ENCODE measurements around the gene ERBB4. TPM values are rescaled to one million over a fixed set of nuclear protein-coding genes. Genes with fewer than 3 reads are reported as not detected.
"Not testable (repeated sequence)": the region's sequence is repeated elsewhere in the genome, so short reads cannot be mapped to it uniquely, and the experiment has no call there.

Gene ERBB4
- total RNA-seq, 2 experiments from 2014 or later: not detected

- no peak for ATAC-seq
- H3K9me3 Mint-ChIP-seq (ENCODE audit: insufficient read depth): no peaks in the 10 kb centered on the region
- no peak for DNase-seq
- ChIA-PET POLR2A (no interaction called here), CTCF (no interaction called here)
- no peaks in the 10 kb centered on the region for H3K36me3 Mint-ChIP-seq (ENCODE audit: low read depth)
- H3K4me3 Mint-ChIP-seq: no peak overlapping the region
- H3K27me3 Mint-ChIP-seq (ENCODE audit: low read depth): no peaks in the 10 kb centered on the region
- no peaks in the 10 kb centered on the region for H3K4me1 Mint-ChIP-seq (ENCODE audit: low read depth)
- no peak overlapping the region for H3K27ac Mint-ChIP-seq
These were observed 274.4 kb downstream of the ERBB4 start for GRCh38 chr2:212264187-212264586.

- Mint-ChIP-seq H3K27me3 (ENCODE audit: low read depth) (no peaks in the 10 kb centered on the region), H3K4me3 (no peak overlapping the region), H3K9me3 (ENCODE audit: insufficient read depth) (no peaks in the 10 kb centered on the region), H3K27ac (no peak overlapping the region), H3K36me3 (ENCODE audit: low read depth) (no peaks in the 10 kb centered on the region), H3K4me1 (ENCODE audit: low read depth) (no peaks in the 10 kb centered on the region)
- DNase-seq (no peak), ATAC-seq (no peak)
- POLR2A ChIA-PET: no interaction called here
- CTCF ChIA-PET: no interaction called here
These were observed 279.4 kb downstream of the ERBB4 start for GRCh38 chr2:212259226-212259625.

GRCh38 chr2:212254339-212254738 lies 284.3 kb downstream of the ERBB4 start:
- Mint-ChIP-seq H3K27ac (no peak overlapping the region), H3K9me3 (ENCODE audit: insufficient read depth) (no peaks in the 10 kb centered on the region), H3K4me3 (no peak overlapping the region), H3K27me3 (ENCODE audit: low read depth) (no peaks in the 10 kb centered on the region), H3K36me3 (ENCODE audit: low read depth) (no peaks in the 10 kb centered on the region), H3K4me1 (ENCODE audit: low read depth) (no peaks in the 10 kb centered on the region)
- DNase-seq (no peak), ATAC-seq (no peak)
- CTCF ChIA-PET: no interaction called here
- POLR2A ChIA-PET: no interaction called here

DNA sequence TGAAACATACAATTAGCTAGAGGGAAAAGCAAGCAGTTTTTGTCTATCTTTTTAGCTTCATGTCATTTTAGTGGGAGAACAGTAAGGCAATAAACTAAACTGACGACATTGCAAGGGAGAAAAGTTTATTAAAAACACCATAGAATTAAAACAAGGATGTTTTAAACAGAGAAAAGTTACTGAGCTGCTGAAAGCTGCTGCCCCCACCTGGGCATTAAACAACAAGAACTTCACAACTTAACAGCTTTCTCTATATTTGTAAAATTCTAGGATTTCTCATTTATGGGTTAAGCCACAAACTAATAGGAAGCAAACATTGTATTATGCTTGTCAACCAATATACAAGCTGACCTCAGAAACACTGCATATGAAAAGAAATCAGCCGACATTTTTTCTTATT lies 289.2 kb downstream of the ERBB4 start:
- ATAC-seq: no peak
- ChIA-PET CTCF (no interaction called here), POLR2A (no interaction called here)
- Mint-ChIP-seq H3K27me3 (ENCODE audit: low read depth) (no peaks in the 10 kb centered on the region), H3K27ac (no peak overlapping the region), H3K36me3 (ENCODE audit: low read depth) (no peaks in the 10 kb centered on the region), H3K4me3 (no peak overlapping the region), H3K4me1 (ENCODE audit: low read depth) (no peaks in the 10 kb centered on the region), H3K9me3 (ENCODE audit: insufficient read depth) (no peaks in the 10 kb centered on the region)
- no peak for DNase-seq

- CTCF ChIA-PET: no interaction called here
- no peak for DNase-seq
- POLR2A ChIA-PET: no interaction called here
- H3K27me3 Mint-ChIP-seq (ENCODE audit: low read depth): no peaks in the 10 kb centered on the region
- H3K4me3 Mint-ChIP-seq: no peak overlapping the region
- H3K27ac Mint-ChIP-seq: no peak overlapping the region
- no peak for ATAC-seq
- no peaks in the 10 kb centered on the region for H3K36me3 Mint-ChIP-seq (ENCODE audit: low read depth)
- H3K4me1 Mint-ChIP-seq (ENCODE audit: low read depth): no peaks in the 10 kb centered on the region
- H3K9me3 Mint-ChIP-seq (ENCODE audit: insufficient read depth): no peaks in the 10 kb centered on the region
These were observed 292.7 kb downstream of the ERBB4 start for GRCh38 chr2:212245880-212246279.

DNA sequence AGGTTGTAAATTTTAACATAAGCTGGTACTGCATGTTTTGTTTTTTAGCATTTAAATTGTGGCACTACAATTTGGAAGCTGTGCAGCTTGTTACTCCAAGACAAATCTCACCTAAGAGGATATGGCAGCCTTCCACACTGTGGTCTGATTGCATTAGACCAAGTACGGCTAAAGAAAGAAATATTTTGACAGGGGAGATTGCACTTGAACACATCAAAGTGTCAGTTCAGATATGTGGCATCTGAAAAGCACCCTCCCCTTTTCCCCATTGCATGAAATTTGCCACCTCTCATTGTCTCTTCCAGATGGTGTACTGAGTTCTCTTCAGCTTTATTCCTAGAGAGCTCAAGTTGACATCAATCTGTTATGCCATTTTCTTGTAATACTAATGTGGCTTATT lies 295.9 kb downstream of the ERBB4 start:
- Mint-ChIP-seq H3K4me3 (no peak overlapping the region), H3K4me1 (ENCODE audit: low read depth) (no peaks in the 10 kb centered on the region), H3K27ac (no peak overlapping the region), H3K36me3 (ENCODE audit: low read depth) (no peaks in the 10 kb centered on the region), H3K27me3 (ENCODE audit: low read depth) (no peaks in the 10 kb centered on the region), H3K9me3 (ENCODE audit: insufficient read depth) (no peaks in the 10 kb centered on the region)
- ATAC-seq: no peak
- POLR2A ChIA-PET: no interaction called here
- CTCF ChIA-PET: no interaction called here
- no peak for DNase-seq

GRCh38 chr2:212238152-212238551 lies 300.4 kb downstream of the ERBB4 start:
- DNase-seq; H3K27me3 Mint-ChIP-seq (ENCODE audit: low read depth); CTCF ChIA-PET: not testable (repeated sequence)

GRCh38 chr2:212237350-212238095 lies 301.1 kb downstream of the ERBB4 start:
- no peak for ATAC-seq
- Mint-ChIP-seq H3K4me1 (ENCODE audit: low read depth) (no peaks in the 10 kb centered on the region), H3K27ac (no peak overlapping the region), H3K9me3 (ENCODE audit: insufficient read depth) (no peaks in the 10 kb centered on the region), H3K27me3 (ENCODE audit: low read depth) (no peaks in the 10 kb centered on the region), H3K4me3 (no peak overlapping the region), H3K36me3 (ENCODE audit: low read depth) (no peaks in the 10 kb centered on the region)
- no peak for DNase-seq
- ChIA-PET POLR2A (no interaction called here), CTCF (no interaction called here)

More at GRCh38 chr2:212238152-212238551, 300.4 kb downstream of the ERBB4 start:
- ATAC-seq; H3K4me1 Mint-ChIP-seq (ENCODE audit: low read depth); H3K9me3 Mint-ChIP-seq (ENCODE audit: insufficient read depth); H3K36me3 Mint-ChIP-seq (ENCODE audit: low read depth); H3K4me3 Mint-ChIP-seq; POLR2A ChIA-PET; H3K27ac Mint-ChIP-seq: not testable (repeated sequence)

- Mint-ChIP-seq H3K27me3 (ENCODE audit: low read depth) (no peaks in the 10 kb centered on the region), H3K36me3 (ENCODE audit: low read depth) (no peaks in the 10 kb centered on the region), H3K9me3 (ENCODE audit: insufficient read depth) (no peaks in the 10 kb centered on the region), H3K4me3 (no peak overlapping the region), H3K4me1 (ENCODE audit: low read depth) (no peaks in the 10 kb centered on the region), H3K27ac (no peak overlapping the region)
- ChIA-PET POLR2A (no interaction called here), CTCF (no interaction called here)
- ATAC-seq (no peak), DNase-seq (no peak)
These were observed 309.8 kb downstream of the ERBB4 start for GRCh38 chr2:212228743-212229171.

GRCh38 chr2:212227755-212228154 lies 310.8 kb downstream of the ERBB4 start:
- ChIA-PET POLR2A (no interaction called here), CTCF (interaction anchor here (0.6 kb wide), 1 partner anchor 21 kb away, joined by 3 read pairs; no protein-coding TSS in a partner anchor)
- H3K27me3 Mint-ChIP-seq (ENCODE audit: low read depth): no peaks in the 10 kb centered on the region
- no peak overlapping the region for H3K27ac Mint-ChIP-seq
- H3K9me3 Mint-ChIP-seq (ENCODE audit: insufficient read depth): no peaks in the 10 kb centered on the region
- ATAC-seq: no peak
- no peaks in the 10 kb centered on the region for H3K36me3 Mint-ChIP-seq (ENCODE audit: low read depth)
- no peaks in the 10 kb centered on the region for H3K4me1 Mint-ChIP-seq (ENCODE audit: low read depth)
- DNase-seq: no peak
- H3K4me3 Mint-ChIP-seq: no peak overlapping the region

- CTCF ChIA-PET: no interaction called here
- Mint-ChIP-seq H3K4me3 (no peak overlapping the region), H3K36me3 (ENCODE audit: low read depth) (no peaks in the 10 kb centered on the region), H3K9me3 (ENCODE audit: insufficient read depth) (no peaks in the 10 kb centered on the region), H3K27me3 (ENCODE audit: low read depth) (no peaks in the 10 kb centered on the region), H3K27ac (no peak overlapping the region), H3K4me1 (ENCODE audit: low read depth) (no peaks in the 10 kb centered on the region)
- POLR2A ChIA-PET: no interaction called here
- ATAC-seq (no peak), DNase-seq (no peak)
These were observed 312.5 kb downstream of the ERBB4 start for GRCh38 chr2:212226114-212226513.

GRCh38 chr2:212223696-212224095 lies 314.9 kb downstream of the ERBB4 start:
- Mint-ChIP-seq H3K9me3 (ENCODE audit: insufficient read depth) (no peaks in the 10 kb centered on the region), H3K36me3 (ENCODE audit: low read depth) (no peaks in the 10 kb centered on the region)

DNA sequence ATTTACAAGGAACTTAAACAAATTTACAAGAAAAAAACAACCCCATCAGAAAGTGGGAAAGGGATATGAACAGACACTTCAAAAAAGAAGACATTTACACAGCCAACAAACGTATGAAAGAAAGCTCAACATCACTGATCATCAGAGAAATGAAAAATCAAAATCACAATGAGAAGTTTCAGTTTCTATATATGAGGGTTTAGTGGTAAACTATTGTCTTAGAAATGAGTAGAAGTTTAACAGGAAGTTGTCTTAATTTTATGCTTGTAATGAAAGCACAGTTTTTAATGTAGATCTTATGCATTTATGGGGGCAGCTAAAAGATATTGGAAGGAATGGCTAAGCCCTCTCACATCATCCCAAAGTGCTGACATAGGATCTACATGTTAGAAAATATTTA lies 325.4 kb downstream of the ERBB4 start:
- H3K9me3 Mint-ChIP-seq (ENCODE audit: insufficient read depth): no peaks in the 10 kb centered on the region
- no peaks in the 10 kb centered on the region for H3K4me1 Mint-ChIP-seq (ENCODE audit: low read depth)
- POLR2A ChIA-PET: no interaction called here
- H3K36me3 Mint-ChIP-seq (ENCODE audit: low read depth): no peaks in the 10 kb centered on the region
- H3K27me3 Mint-ChIP-seq (ENCODE audit: low read depth): no peaks in the 10 kb centered on the region
- DNase-seq (no peak), ATAC-seq (no peak)
- H3K4me3 Mint-ChIP-seq: no peak overlapping the region
- CTCF ChIA-PET: no interaction called here
- H3K27ac Mint-ChIP-seq: no peak overlapping the region

More at GRCh38 chr2:212223696-212224095, 314.9 kb downstream of the ERBB4 start:
- no peak for ATAC-seq
- POLR2A ChIA-PET: no interaction called here
- H3K27me3 Mint-ChIP-seq (ENCODE audit: low read depth): no peaks in the 10 kb centered on the region
- H3K4me3 Mint-ChIP-seq: no peak overlapping the region
- no peak overlapping the region for H3K27ac Mint-ChIP-seq
- CTCF ChIA-PET: no interaction called here
- H3K4me1 Mint-ChIP-seq (ENCODE audit: low read depth): no peaks in the 10 kb centered on the region
- no peak for DNase-seq

Measured in activated CD8-positive, alpha-beta T cell treated with anti-CD3 and anti-CD28 coated beads, Interleukin-2, amount 10 ng/mL, durations not matched to agents 7 days and 5 days (primary cell).